22Rv1 (cell line): Measurements from ENCODE around the gene TMEM221.

Experiments
- H3K27ac ChIP-seq: fragments of 450-650 bp; 2 replicates; pipeline ENCODE4 v1.5.1; 2017
- CTCF ChIP-seq: fragments of 450-650 bp; IDR thresholded peaks from 2 replicates; pipeline ENCODE4 v1.5.1; 2017; ENCODE audit warnings: mild to moderate bottlenecking
- ZFX ChIP-seq: fragments of 450-650 bp; IDR thresholded peaks from 2 replicates; pipeline ENCODE4 v1.6.1; 2017; ENCODE audit warnings: antibody characterized with exemption, borderline replicate concordance

TMEM221 gene

GRCh38 chr19:17435218-17435617, 13.2 kb downstream of the TMEM221 start:
- H3K27ac ChIP-seq, result no peak overlapping the region
- TF ChIP-seq CTCF, result no peak

GRCh38 chr19:17431417-17431816, 17.1 kb downstream of the TMEM221 start:
- TF ChIP-seq CTCF (no peak), ZFX (no peak)
- H3K27ac ChIP-seq, result no peak overlapping the region

DNA sequence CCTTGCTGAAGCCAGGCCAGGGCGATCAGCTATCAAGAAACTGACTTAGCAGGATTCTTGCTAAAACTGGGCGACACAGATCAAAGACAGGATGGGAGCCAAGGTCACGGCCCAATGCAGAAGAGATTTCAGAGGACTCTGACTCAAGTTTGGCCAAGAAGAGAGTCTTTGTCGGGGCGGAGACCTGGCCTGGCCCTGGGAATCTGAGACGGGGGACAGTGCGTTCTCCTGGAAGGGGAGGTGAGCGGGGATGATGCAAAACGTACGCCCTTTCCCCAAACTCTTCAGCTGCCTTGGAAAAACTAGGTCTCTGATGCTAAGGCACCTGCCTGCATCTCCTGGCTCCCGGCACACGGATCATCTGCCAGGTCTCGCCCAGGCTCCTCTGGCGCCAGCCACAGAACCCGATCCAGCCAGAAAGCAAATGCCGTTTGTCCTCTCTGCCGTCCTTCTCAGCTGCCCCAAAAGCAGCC, 18.8 kb downstream of the TMEM221 start:
- H3K27ac ChIP-seq, result no peak overlapping the region
- TF ChIP-seq ZFX (no peak), CTCF (no peak)

GRCh38 chr19:17424743-17425365, 23.6 kb downstream of the TMEM221 start:
- peak; percentile 63 for TF ChIP-seq CTCF
- no peak for TF ChIP-seq ZFX

GRCh38 chr19:17423429-17424208, 24.8 kb downstream of the TMEM221 start:
- no peak overlapping the region for H3K27ac ChIP-seq
- TF ChIP-seq ZFX (no peak), CTCF (no peak)

More at GRCh38 chr19:17424743-17425365, 23.6 kb downstream of the TMEM221 start:
- no peak overlapping the region for H3K27ac ChIP-seq

DNA sequence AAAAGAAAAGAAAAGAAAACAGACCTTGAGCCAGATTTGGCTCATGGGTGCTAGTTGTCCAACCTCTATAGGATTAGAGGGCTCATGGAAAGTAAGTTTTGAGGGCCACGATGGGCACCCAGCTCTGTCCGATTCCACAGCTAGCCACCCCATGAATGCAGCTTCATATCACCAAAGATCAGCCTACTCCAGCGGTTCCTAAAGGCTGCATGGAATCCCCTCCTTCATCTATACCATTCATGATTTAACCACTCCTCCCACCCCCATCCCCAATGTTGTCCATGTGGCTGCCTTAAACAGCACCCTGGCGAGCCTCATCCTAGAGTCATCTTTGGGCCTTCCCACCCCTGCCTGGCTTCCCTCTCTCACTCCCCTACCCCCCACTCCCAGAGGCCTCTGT, 26.5 kb downstream of the TMEM221 start:
- TF ChIP-seq CTCF (no peak), ZFX (no peak)
- H3K27ac ChIP-seq, result no peak overlapping the region

DNA sequence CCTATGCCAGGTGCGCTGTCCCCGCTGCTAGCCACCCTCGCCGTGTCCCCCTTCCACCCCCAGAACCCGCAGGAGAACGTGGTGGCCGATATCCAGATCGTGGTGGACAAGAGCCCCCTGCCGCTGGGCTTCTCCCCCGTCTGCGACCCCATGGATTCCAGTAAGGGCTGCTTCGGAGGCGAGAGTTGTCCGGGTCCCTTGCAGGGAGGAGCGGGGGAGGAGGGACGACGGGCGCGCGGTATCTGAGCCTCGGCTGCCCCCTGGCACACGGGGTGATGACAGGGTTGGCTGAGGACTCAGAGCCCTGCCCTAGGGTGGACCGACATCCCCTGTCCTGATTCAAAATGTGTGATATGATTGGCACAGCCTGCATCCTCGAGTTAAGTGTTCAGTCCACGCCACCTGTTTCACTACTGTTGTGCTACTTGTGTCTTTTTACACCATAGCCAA, 28.0 kb downstream of the TMEM221 start:
- peak overlapping the region; percentile 83 for H3K27ac ChIP-seq

More for the DNA sequence above, 28.0 kb downstream of the TMEM221 start:
- TF ChIP-seq CTCF (peak; percentile 17; the same call in 1 of the 2 replicates), ZFX (no peak)
